ENCODE data around the gene PTPDC1. TPM values are rescaled to one million over a fixed set of nuclear protein-coding genes. Genes with fewer than 3 reads are reported as not detected.
A peak's percentile ranks its signal among the peaks of the same experiment; 100 is the strongest.

PTPDC1 gene
- total RNA-seq, 4 donors from 2014 or later, result 15.4 to 21.6 (median 17.8) TPM

DNA sequence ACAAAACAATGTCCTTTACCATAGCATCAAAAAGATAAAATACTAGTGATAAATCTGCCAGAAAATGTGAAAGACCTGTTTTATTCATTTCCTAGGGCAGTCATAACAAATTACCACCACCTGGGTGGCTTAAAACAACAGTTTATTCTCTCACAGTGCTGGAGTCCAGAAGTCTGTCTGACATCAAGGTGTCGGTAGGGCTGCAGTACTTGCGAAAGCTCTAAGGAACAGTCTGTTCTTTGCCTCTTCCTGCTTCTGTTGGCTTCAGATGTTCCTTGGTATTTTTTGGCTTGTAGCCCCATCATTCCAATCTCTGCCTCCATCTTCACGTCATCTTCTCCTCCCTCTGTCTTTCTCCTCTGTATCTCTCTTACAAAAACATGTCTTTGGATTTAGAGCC lies 51.0 kb downstream of the PTPDC1 start:
- H3K4me3 ChIP-seq, result peak overlapping the region in 3 of 4 donors; percentile 16 to 29 (median 18)
- TF ChIP-seq POLR2A (IDR thresholded peaks at IDR 0.05; ENCODE audit: low read depth) (no peak), EP300 (IDR thresholded peaks at IDR 0.05) (peak; percentile 99), POLR2AphosphoS5 (IDR thresholded peaks at IDR 0.05) (peak; percentile 98 to 99)
- TF ChIP-seq, protein P1, sequence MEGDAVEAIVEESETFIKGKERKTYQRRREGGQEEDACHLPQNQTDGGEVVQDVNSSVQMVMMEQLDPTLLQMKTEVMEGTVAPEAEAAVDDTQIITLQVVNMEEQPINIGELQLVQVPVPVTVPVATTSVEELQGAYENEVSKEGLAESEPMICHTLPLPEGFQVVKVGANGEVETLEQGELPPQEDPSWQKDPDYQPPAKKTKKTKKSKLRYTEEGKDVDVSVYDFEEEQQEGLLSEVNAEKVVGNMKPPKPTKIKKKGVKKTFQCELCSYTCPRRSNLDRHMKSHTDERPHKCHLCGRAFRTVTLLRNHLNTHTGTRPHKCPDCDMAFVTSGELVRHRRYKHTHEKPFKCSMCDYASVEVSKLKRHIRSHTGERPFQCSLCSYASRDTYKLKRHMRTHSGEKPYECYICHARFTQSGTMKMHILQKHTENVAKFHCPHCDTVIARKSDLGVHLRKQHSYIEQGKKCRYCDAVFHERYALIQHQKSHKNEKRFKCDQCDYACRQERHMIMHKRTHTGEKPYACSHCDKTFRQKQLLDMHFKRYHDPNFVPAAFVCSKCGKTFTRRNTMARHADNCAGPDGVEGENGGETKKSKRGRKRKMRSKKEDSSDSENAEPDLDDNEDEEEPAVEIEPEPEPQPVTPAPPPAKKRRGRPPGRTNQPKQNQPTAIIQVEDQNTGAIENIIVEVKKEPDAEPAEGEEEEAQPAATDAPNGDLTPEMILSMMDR (IDR thresholded peaks at IDR 0.05), result peak in 1 of 3 experiments; percentile 50
- no peaks in the 10 kb centered on the region for H3K27me3 ChIP-seq
- H3K36me3 ChIP-seq, result no peaks in the 10 kb centered on the region
- no peak for DNase-seq (ENCODE audit: extremely low spot score)
- H3K9me3 ChIP-seq, result no peaks in the 10 kb centered on the region
- peaks cover 36 to 68% (median 60%) of the 10 kb centered on the region in 4 donors for H3K4me1 ChIP-seq
- 13% methylated on average over 3 of the region's 3 CpGs for WGBS
- intact Hi-C loops (cut with DNase I), result no loop called here
- H3K27ac ChIP-seq (replicated peaks in 1 of 4), result peak overlapping the region; percentile 88 to 93 (median 89)

DNA sequence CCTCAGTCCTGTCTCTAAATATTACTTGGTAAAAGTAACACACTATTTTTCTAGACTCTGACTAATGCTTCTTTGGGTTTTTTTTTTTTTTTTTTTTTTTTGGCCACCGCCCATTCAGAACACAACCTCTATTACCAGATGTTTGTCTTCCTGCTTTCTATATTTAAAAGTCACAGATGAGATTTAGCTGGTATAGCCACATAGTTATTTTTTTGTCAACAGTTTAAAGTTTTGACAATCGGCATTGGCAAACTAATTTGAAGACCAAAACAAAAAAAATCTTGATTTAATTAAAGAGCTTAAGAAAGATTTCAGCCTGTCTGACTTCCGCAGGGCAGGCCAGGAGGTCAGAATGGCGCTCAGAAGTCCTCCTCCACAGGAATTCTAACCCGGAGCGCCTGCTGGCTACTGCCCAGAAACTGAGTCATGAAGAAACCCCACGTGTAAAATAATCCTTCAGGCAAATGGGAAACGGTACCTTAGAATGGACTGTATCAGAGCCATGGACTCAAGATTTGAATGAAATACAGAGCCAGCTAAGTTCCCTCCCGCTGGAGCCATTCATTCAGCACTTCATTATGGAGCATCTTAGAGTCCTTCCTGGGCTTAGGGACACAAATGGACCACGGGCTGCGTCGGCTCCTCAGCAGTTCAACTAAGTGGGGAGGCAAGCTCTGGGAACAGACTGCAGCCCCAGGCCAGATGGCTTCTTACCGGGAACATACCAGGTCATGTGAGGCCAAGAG lies 55.6 kb downstream of the PTPDC1 start:
- no peaks in the 10 kb centered on the region for H3K27me3 ChIP-seq
- DNase-seq (ENCODE audit: extremely low spot score), result peak; percentile 97
- no peaks in the 10 kb centered on the region for H3K9me3 ChIP-seq
- H3K27ac ChIP-seq (replicated peaks in 1 of 4), result peak overlapping the region; percentile 88 to 93 (median 89)
- 24% methylated on average over 13 of the region's 13 CpGs for WGBS
- H3K4me1 ChIP-seq, result peaks cover 48 to 86% (median 80%) of the 10 kb centered on the region in 4 donors
- intact Hi-C loops (cut with DNase I), result loop anchor here (2.0 kb wide), 1 partner anchor 25 kb away; no protein-coding TSS in a partner anchor
- H3K36me3 ChIP-seq, result no peaks in the 10 kb centered on the region
- peak overlapping the region; percentile 20 to 30 (median 28) for H3K4me3 ChIP-seq
- TF ChIP-seq POLR2AphosphoS5 (IDR thresholded peaks at IDR 0.05), result peak; percentile 71 to 77
- TF ChIP-seq POLR2A (IDR thresholded peaks at IDR 0.05; ENCODE audit: low read depth), result no peak

DNA sequence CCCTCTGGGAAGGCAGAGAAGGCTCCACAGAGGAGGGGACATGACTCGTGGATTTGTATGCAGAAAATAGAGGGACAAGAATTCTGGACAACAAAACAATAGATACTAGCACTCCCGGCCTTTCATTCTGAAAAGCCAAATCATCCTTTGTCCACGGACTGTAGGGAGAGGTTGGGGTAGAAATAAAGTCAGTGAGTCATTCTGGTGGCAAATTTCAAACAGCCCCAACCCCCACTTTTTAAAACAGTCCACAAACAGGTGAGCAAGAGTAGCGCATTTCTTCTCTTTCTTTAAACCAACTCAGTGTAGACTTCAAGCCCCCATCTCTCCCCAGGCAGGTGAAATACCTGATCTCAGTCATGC lies 56.1 kb downstream of the PTPDC1 start:
- WGBS, result 38% methylated on average over 4 of the region's 4 CpGs
- peak overlapping the region; percentile 20 to 30 (median 28) for H3K4me3 ChIP-seq
- peak overlapping the region; percentile 88 to 93 (median 89) for H3K27ac ChIP-seq (replicated peaks in 1 of 4)
- H3K27me3 ChIP-seq, result no peaks in the 10 kb centered on the region
- peaks cover 46 to 86% (median 81%) of the 10 kb centered on the region in 4 donors for H3K4me1 ChIP-seq
- intact Hi-C loops (cut with DNase I), result loop anchor here (2.0 kb wide), 1 partner anchor 24 kb away; no protein-coding TSS in a partner anchor
- no peaks in the 10 kb centered on the region for H3K9me3 ChIP-seq
- no peaks in the 10 kb centered on the region for H3K36me3 ChIP-seq
- DNase-seq (ENCODE audit: extremely low spot score), result no peak
- TF ChIP-seq POLR2AphosphoS5 (IDR thresholded peaks at IDR 0.05) (no peak), POLR2A (IDR thresholded peaks at IDR 0.05; ENCODE audit: low read depth) (no peak), EP300 (IDR thresholded peaks at IDR 0.05) (no peak)
- TF ChIP-seq, protein P1 (IDR thresholded peaks at IDR 0.05), result no peak

DNA sequence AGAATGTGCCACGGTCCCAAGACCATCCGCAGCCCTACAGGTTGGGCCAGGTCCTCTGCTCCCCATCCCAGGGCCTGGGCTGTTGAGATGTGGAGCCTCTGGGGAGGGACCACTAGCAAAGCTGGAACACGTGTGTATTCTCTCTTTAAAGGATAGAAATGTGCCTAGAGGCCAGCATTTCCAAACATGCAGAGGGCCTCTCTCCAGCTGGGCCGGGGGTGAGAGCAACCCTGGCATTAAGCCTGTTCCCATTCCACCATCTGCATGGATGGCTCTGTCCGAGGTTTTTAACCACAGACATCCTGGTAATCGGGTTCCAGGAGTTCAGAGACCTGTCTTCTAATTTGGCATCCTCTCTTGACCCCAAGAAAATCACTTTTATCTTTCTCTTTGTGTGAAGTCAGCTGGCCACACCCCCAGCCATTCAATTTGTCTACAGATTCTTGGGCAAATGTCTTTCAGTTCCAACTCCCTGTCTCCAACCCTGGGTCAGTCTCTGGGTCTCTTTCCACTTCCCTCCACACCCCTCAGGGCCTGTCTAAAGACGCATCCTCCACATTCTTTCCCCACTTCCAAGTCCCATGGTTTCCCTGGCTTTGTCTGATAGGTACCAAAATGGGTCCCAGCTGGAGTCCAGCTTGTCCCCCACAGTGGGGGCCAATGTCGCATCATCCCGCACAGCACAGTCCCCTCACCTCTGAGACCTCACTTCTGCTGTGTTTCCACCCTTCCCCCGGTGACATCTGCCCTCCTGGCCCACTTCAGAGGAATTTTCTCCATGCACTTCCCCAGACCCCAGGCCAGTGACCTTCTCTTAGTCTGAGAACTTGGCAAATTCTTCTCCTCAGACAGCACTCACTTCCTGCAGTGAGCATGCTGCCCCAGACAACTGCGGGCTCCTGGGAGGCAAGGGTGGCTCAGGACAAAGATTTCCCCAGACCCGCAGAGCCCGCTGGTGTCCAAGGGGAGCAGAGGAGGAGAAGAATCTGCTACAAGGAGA lies 56.8 kb downstream of the PTPDC1 start:
- no peak for DNase-seq (ENCODE audit: extremely low spot score)
- Histone ChIP-seq H3K4me1 (peaks cover 41 to 85% (median 75%) of the 10 kb centered on the region in 4 donors), H3K9me3 (no peaks in the 10 kb centered on the region), H3K27me3 (no peaks in the 10 kb centered on the region), H3K36me3 (no peaks in the 10 kb centered on the region), H3K27ac (replicated peaks in 1 of 4) (peak overlapping the region; percentile 88 to 93 (median 89)), H3K4me3 (no peak overlapping the region)
- intact Hi-C loops (cut with DNase I), result loop anchor here (2.0 kb wide), 1 partner anchor 24 kb away; no protein-coding TSS in a partner anchor
- WGBS, result 86% methylated on average over 13 of the region's 13 CpGs
- no peak for TF ChIP-seq EP300 (IDR thresholded peaks at IDR 0.05)
- TF ChIP-seq, protein P1 (IDR thresholded peaks at IDR 0.05), result no peak
- TF ChIP-seq POLR2AphosphoS5 (IDR thresholded peaks at IDR 0.05), result no peak
- TF ChIP-seq POLR2A (IDR thresholded peaks at IDR 0.05; ENCODE audit: low read depth), result no peak
